Measurements from ENCODE around the gene MRPS15.

MRPS15 gene

DNA sequence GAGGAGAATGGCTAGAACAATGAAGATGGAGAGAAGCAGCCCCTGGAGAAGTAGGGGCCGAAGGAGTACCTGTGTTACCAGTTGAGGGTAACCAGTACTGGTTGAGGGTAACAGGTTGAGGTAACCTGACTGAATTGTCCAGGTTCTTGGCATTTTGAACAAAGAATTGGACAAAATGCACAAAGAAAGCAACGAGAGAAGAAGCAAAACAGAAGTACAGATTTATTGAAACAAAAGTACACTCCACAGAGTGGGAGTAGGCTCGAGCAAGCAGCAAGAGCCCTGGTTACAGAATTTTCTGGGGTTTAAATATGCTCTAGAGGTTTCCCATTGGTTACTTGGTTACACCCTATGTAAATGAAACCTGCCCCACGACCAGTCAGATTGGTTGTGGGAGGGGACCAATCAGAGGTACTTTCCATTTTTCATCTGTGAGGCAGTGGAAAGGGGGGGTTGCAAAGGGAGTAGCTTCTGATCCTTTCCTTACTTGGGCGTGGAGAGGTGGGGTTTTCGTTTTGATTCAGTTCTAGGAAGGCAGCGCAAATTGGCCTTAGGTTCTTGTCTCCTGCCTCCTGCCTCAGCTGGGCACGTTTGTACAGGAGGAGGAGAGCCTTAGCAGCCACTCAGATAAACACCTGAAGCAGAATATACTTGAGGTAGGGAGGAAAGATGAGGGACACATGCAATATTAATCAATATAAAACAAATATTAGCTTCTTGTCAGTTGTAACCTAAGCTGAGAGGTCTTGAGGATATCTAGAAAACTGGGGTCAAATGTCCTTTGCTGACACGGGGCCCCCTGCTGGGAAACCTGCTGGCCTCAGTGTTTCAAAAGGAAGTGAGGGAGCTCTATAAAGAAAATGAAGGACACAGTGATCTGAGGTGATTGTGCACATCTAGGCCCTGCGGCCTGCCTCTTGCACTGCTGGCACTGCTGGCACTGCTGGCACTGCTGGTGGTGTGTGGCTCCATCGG, 52.2 kb downstream of the MRPS15 start:
- Mint-ChIP-seq H3K27ac (peak overlapping the region; percentile 81), H3K27me3 (no peaks in the 10 kb centered on the region), H3K4me1 (peaks cover 10 to 36% of the 10 kb centered on the region in 2 donors), H3K4me3 (peak overlapping the region in 1 of 2 donors; percentile 0), H3K9me3 (peaks cover 4 to 5% of the 10 kb centered on the region in 2 donors), H3K36me3 (peaks cover 9 to 14% of the 10 kb centered on the region in 2 donors)
- ATAC-seq (replicated peaks) (peak; percentile 78 to 95), DNase-seq (peak; percentile 43)

GRCh38 chr1:36408479-36408878, 55.7 kb downstream of the MRPS15 start:
- no peak for DNase-seq
- peaks cover 15 to 32% of the 10 kb centered on the region in 2 donors for H3K4me1 Mint-ChIP-seq

DNA sequence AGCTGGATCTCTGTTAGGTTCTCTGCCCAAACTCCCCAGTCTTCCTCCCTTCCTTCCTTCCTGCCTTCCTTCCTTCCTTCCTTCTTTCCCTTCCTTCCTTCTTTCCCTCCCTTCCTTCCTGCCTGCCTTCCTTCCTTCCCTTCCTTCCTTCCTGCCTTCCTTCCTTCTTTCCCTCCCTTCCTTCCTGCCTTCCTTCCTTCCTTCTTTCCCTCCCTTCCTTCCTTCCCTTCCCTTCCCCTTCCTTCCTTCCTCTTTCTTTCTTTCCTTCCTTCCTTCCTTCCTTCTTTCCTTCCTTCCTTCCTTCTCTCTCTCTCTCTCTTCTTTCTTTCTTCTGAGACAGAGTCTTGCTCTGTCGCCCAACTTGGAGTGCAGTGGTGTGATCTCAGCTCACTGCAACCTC, 57.7 kb downstream of the MRPS15 start:
- no peak for ATAC-seq (replicated peaks)
- Mint-ChIP-seq H3K4me3 (no peak overlapping the region), H3K27me3 (no peaks in the 10 kb centered on the region), H3K36me3 (peaks cover 7 to 12% of the 10 kb centered on the region in 2 donors), H3K27ac (no peak overlapping the region), H3K4me1 (peaks cover 9 to 33% of the 10 kb centered on the region in 2 donors), H3K9me3 (peaks cover 1 to 2% of the 10 kb centered on the region in 2 donors)
- DNase-seq = no peak

More at GRCh38 chr1:36408479-36408878, 55.7 kb downstream of the MRPS15 start:
- no peak for ATAC-seq (replicated peaks)
- Mint-ChIP-seq H3K36me3 (peaks cover 9 to 14% of the 10 kb centered on the region in 2 donors), H3K27ac (no peak overlapping the region), H3K9me3 (peaks cover 4 to 5% of the 10 kb centered on the region in 2 donors), H3K27me3 (no peaks in the 10 kb centered on the region), H3K4me3 (no peak overlapping the region)

Measured in stimulated activated naive B cell treated with anti-CD40 and anti-IgM and Interleukin-4, amounts not matched to agents 10 μg/mL and 1 μg/mL and 100 μg/mL, for 72 hours (primary cell).